AG04449 (cell line): ENCODE measurements around the gene TLR6.

Experiments used
- CTCF ChIA-PET: fragments of 350-600 bp; formaldehyde crosslinking; extraction: SDS; loops from one replicate; lab custom pipeline; 2021; ENCODE audit warnings: antibody characterized with exemption; lab: Yijun Ruan, JAX
- POLR2A ChIA-PET: fragments of 400-600, 350-600 bp; formaldehyde crosslinking; extraction: SDS; loops from one replicate; lab custom pipeline; 2020; ENCODE audit warnings: antibody characterized with exemption, inconsistent platforms; lab: Yijun Ruan, JAX
- DNase-seq: peaks from one replicate; pipeline ENCODE4 v3.0.0-alpha.2; 2010; ENCODE audit warnings: low read depth, low spot score
- H3K4me3 ChIP-seq: 2 replicates; pipeline ENCODE4 v1.5.1; 2011; ENCODE audit warnings: low read depth, mild to moderate bottlenecking, control low read depth, low read length
- CTCF ChIP-seq: IDR thresholded peaks from one replicate; pipeline ENCODE4 v1.5.1; 2011; ENCODE audit warnings: mild to moderate bottlenecking, moderate library complexity, low read length, control low read depth, inconsistent platforms; ENCODE audit not compliant: insufficient read depth; ENCODE audit errors: missing control alignments

The TLR6 gene

GRCh38 chr4:38804654-38805295 lies 51.8 kb downstream of the TLR6 start, which contains the start of gene TLR1:
TLR1 (minus strand) TSS chr4:38804791; CDS start chr4:38798831, 5,960 bp downstream.
- ChIA-PET CTCF (interaction anchor here (0.6 to 16.8 kb wide), 24 partner anchors 11 to 655 kb away, joined by 3 to 191 read pairs (median 6); partner anchors contain the start of gene TLR10), POLR2A (no interaction called here)
- H3K4me3 ChIP-seq = no peak within 1 kb of the TSS
- peak; percentile 40 for DNase-seq
- no peak for TF ChIP-seq CTCF

GRCh38 chr4:38803833-38804653 lies 52.6 kb downstream of the TLR6 start:
- no peak overlapping the region for H3K4me3 ChIP-seq
- ChIA-PET POLR2A (no interaction called here), CTCF (interaction anchor here (0.6 to 16.8 kb wide), 25 partner anchors 9 to 750 kb away, joined by 3 to 191 read pairs (median 4); partner anchors contain the start of gene TLR10)
- DNase-seq = no peak
- no peak for TF ChIP-seq CTCF

GRCh38 chr4:38802561-38803355 lies 53.9 kb downstream of the TLR6 start:
- ChIA-PET CTCF (interaction anchor here (0.7 to 16.8 kb wide), 11 partner anchors 9 to 749 kb away, joined by 3 to 191 read pairs (median 7); partner anchors contain the start of gene TLR10), POLR2A (no interaction called here)
- no peak for TF ChIP-seq CTCF
- DNase-seq = no peak
- no peak overlapping the region for H3K4me3 ChIP-seq

- ChIA-PET POLR2A (no interaction called here), CTCF (interaction anchor here (1.1 to 16.8 kb wide), 4 partner anchors 9 to 40 kb away, joined by 4 to 191 read pairs (median 44); partner anchors contain the start of gene TLR10)
- H3K4me3 ChIP-seq = no peak overlapping the region
- TF ChIP-seq CTCF = no peak
- no peak for DNase-seq
Measured at GRCh38 chr4:38800961-38801450, 55.6 kb downstream of the TLR6 start.

GRCh38 chr4:38800366-38800765 lies 56.3 kb downstream of the TLR6 start:
- no peak overlapping the region for H3K4me3 ChIP-seq
- CTCF ChIA-PET = interaction anchor here (1.1 to 16.8 kb wide), 4 partner anchors 9 to 39 kb away, joined by 4 to 191 read pairs (median 44); partner anchors contain the start of gene TLR10
- DNase-seq = no peak
- no peak for TF ChIP-seq CTCF
- POLR2A ChIA-PET = interaction anchor here (0.6 kb wide), 1 partner anchor 567 kb away, joined by 3 read pairs; no protein-coding TSS in a partner anchor
